ENCODE measurements around the gene USH2A. TPM values are rescaled to one million over a fixed set of nuclear protein-coding genes. Genes with fewer than 3 reads are reported as not detected.

Gene USH2A
- polyA plus RNA-seq, 3 donors: not detected

GRCh38 chr1:215589650-215590435 lies 833.4 kb downstream of the USH2A start:
- H3K4me3 Mint-ChIP-seq: no peak overlapping the region
- no peak overlapping the region for H3K4me3 ChIP-seq (replicated peaks in 1 of 3; ENCODE audit: low read depth in 2 of 3, low read length in 3 of 3)
- H3K27me3 Mint-ChIP-seq (ENCODE audit: low read depth in 3 of 3): no peaks in the 10 kb centered on the region
- H3K9ac ChIP-seq (ENCODE audit: insufficient read depth, low read length, poor library complexity, severe bottlenecking): no peak overlapping the region
- H3K4me1 ChIP-seq (ENCODE audit: control insufficient read depth in 1 of 2, insufficient read depth in 2 of 2, low read length in 2 of 2): no peaks in the 10 kb centered on the region
- no peak overlapping the region for H3K27ac Mint-ChIP-seq
- no CpG with 5 or more reads among the region's 4 CpGs for WGBS (ENCODE audit: insufficient coverage)
- H3K4me1 Mint-ChIP-seq: peaks cover 6% of the 10 kb centered on the region
- no peak overlapping the region for H3K4me2 ChIP-seq (replicated peaks; ENCODE audit: extremely low read depth, low read length, poor library complexity, severe bottlenecking)
- no peaks in the 10 kb centered on the region for H3K9me3 ChIP-seq (replicated peaks in 1 of 2; ENCODE audit: control insufficient read depth in 1 of 2, insufficient read depth in 1 of 2, low read length in 2 of 2)
- H3K36me3 ChIP-seq (replicated peaks in 1 of 2; ENCODE audit: control insufficient read depth in 1 of 2, insufficient read depth in 2 of 2, low read length in 2 of 2): peaks cover 0 to 8% of the 10 kb centered on the region in 2 donors
- no peak for DNase-seq
- no peaks in the 10 kb centered on the region for H3K79me2 ChIP-seq (ENCODE audit: insufficient read depth, low read length)
- TF ChIP-seq CTCF (IDR thresholded peaks at IDR 0.05): no peak
- no peak overlapping the region for H2AFZ ChIP-seq (ENCODE audit: insufficient read depth, low read depth, low read length, poor library complexity, severe bottlenecking)
- no peaks in the 10 kb centered on the region for H4K20me1 ChIP-seq (ENCODE audit: insufficient read depth, low read length)
- H3K27me3 ChIP-seq (ENCODE audit: control insufficient read depth in 2 of 2, insufficient read depth in 2 of 2, low read length in 2 of 2): no peaks in the 10 kb centered on the region
- no peak overlapping the region for H3K27ac ChIP-seq (ENCODE audit: low read depth in 1 of 2, low read length in 2 of 2)
- intact Hi-C loops (cut with micrococcal nuclease): no loop called here
- peaks cover 23 to 25% of the 10 kb centered on the region in 2 donors for H3K36me3 Mint-ChIP-seq
- peaks cover 0 to 3% (median 0%) of the 10 kb centered on the region in 7 donors for H3K9me3 Mint-ChIP-seq

GRCh38 chr1:215584389-215584788 lies 838.9 kb downstream of the USH2A start:
- Histone ChIP-seq H4K20me1 (ENCODE audit: insufficient read depth, low read length) (no peaks in the 10 kb centered on the region), H3K9ac (ENCODE audit: insufficient read depth, low read length, poor library complexity, severe bottlenecking) (no peak overlapping the region), H3K4me2 (replicated peaks; ENCODE audit: extremely low read depth, low read length, poor library complexity, severe bottlenecking) (no peak overlapping the region), H3K36me3 (replicated peaks in 1 of 2; ENCODE audit: control insufficient read depth in 1 of 2, insufficient read depth in 2 of 2, low read length in 2 of 2) (peaks cover 4 to 16% of the 10 kb centered on the region in 2 donors), H3K27ac (ENCODE audit: low read depth in 1 of 2, low read length in 2 of 2) (no peak overlapping the region), H3K79me2 (ENCODE audit: insufficient read depth, low read length) (no peaks in the 10 kb centered on the region), H2AFZ (ENCODE audit: insufficient read depth, low read depth, low read length, poor library complexity, severe bottlenecking) (no peak overlapping the region), H3K9me3 (replicated peaks in 1 of 2; ENCODE audit: control insufficient read depth in 1 of 2, insufficient read depth in 1 of 2, low read length in 2 of 2) (no peaks in the 10 kb centered on the region), H3K4me1 (ENCODE audit: control insufficient read depth in 1 of 2, insufficient read depth in 2 of 2, low read length in 2 of 2) (no peaks in the 10 kb centered on the region), H3K27me3 (ENCODE audit: control insufficient read depth in 2 of 2, insufficient read depth in 2 of 2, low read length in 2 of 2) (no peaks in the 10 kb centered on the region), H3K4me3 (replicated peaks in 1 of 3; ENCODE audit: low read depth in 2 of 3, low read length in 3 of 3) (no peak overlapping the region)
- WGBS (ENCODE audit: insufficient coverage): no CpG with 5 or more reads among the region's 1 CpG
- Mint-ChIP-seq H3K27me3 (ENCODE audit: low read depth in 3 of 3) (no peaks in the 10 kb centered on the region), H3K4me3 (no peak overlapping the region), H3K27ac (no peak overlapping the region), H3K4me1 (peaks cover 13% of the 10 kb centered on the region), H3K36me3 (peaks cover 29 to 51% of the 10 kb centered on the region in 2 donors), H3K9me3 (peaks cover 0 to 7% (median 0%) of the 10 kb centered on the region in 7 donors)
- TF ChIP-seq CTCF (IDR thresholded peaks at IDR 0.05): no peak
- DNase-seq: no peak
- intact Hi-C loops (cut with micrococcal nuclease): no loop called here
